NCI-H2107 (cell line): ENCODE results near the gene FALEC.
"Not testable (repeated sequence)": the region's sequence is repeated elsewhere in the genome, so short reads cannot be mapped to it uniquely, and the experiment has no call there.

Experiments used
- DNase-seq: peaks from one replicate; lab custom pipeline; 2025; lab: John Stamatoyannopoulos, UW

FALEC gene

GRCh38 chr1:150558761-150559655 is 43.5 kb downstream of the FALEC start:
- DNase-seq, result no peak

DNA sequence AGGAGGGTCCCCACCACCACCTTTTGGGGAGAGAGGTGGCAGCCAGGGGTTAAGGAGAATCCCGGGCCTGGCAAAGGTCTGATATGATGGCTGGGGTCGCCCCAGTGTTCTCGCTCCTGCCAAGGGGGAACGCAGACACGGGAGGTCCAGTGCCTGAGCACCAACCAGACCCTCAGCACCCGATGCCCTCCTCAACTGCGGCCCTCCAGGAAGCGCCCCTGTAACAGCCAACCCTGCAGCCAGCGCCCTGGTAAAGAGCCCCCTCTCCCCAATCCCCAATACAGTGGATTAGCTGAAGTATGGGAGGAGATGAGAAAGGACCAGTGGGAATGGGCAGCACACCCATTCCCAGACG is 44.1 kb downstream of the FALEC start:
- DNase-seq, result no peak

DNA sequence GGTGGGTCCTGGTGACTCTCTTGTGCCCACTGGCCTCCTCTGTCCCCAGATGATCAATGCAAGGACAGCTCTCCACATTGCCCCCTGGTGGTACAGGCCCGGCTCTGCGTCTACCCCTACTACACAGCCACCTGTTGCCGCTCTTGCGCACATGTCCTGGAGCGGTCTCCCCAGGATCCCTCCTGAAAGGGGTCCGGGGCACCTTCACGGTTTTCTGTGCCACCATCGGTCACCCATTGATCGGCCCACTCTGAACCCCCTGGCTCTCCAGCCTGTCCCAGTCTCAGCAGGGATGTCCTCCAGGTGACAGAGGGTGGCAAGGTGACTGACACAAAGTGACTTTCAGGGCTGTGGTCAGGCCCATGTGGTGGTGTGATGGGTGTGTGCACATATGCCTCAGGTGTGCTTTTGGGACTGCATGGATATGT is 44.5 kb downstream of the FALEC start:
- peak; percentile 58 for DNase-seq

- DNase-seq, result peak; percentile 76
These were observed 45.2 kb downstream of the FALEC start for GRCh38 chr1:150560576-150561253.

DNA sequence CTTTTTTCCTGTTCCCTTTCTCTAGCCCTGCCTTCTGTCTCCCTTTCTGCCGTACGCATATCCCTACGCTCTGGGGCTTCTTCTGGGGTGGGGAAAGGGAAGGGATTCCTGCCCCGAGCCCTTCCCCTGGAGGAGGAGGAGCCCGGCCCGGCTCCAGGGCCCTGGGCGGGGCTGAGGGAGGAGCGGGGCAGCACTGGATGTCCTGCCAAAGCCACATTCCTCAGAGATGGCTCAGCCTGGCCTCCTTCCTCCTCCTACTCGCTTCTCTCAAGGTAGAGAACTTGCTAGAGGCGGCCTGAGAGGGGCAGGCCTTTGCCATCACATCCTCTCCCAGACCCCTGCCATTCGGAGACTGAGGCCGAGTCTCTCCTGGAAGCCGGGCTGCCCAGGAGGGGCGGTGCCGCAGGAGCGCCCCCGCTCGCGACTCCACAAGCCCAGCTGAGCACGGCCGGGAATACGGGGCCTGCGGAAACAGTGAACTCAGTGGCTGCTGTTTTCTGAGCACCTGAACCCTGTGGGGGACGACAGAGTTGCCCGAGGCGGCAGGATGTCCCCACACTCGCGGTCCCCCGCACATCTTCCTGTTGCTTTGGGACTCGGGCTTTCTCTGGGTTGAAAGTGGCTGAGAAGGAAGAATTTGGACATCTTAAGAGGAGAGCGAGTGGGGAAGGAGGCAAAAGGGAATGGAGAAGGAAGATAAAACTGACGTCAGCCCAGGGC is 45.9 kb downstream of the FALEC start:
- DNase-seq, result peak; percentile 68

GRCh38 chr1:150561974-150562445 is 46.5 kb downstream of the FALEC start:
- DNase-seq, result peak; percentile 48

DNA sequence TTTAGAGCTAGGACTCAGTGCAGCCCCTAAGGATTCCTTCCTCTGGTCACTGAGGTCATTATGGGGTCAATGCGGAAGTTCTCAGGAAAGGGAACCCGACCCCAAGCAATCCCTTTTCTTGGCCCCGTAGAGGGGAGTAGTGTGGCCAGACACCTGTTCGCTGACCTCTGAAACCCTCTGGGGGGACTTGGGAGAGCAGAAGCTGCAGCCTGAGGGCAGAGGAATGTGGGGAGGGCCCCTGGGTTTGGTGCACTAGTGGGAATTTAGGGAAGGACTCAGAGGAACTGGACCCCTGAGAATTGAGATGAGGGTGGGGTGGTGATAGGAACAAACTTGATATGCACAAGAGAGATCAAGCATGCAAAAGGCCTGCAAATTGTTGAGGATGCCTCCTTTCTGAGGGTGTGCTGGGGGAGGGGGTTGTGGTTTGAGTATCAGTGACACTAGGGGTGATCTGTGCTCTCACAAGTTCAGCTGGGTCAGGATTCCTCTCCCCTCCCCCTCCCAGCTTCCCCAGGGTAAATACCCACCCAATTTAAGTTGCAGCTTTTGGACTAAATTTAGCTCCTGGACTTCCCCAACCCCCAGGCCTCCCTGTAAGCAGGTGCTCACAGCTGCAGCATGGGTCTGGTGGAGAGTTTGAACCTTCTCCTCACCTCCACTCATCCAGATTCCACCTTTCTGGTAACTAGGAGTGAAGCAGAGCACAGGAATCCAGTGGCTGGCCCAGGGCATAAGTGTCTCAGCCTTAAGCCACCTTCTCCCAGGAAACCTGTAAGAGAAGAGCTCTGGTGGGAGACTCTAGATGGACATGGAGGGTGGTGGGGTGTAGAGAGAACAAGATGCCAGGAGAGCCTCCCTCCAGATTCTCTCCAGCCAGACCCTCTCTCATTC is 47.1 kb downstream of the FALEC start:
- no peak for DNase-seq

GRCh38 chr1:150563340-150564038 is 47.9 kb downstream of the FALEC start:
- no peak for DNase-seq

GRCh38 chr1:150564051-150564991 is 48.8 kb downstream of the FALEC start:
- no peak for DNase-seq

DNA sequence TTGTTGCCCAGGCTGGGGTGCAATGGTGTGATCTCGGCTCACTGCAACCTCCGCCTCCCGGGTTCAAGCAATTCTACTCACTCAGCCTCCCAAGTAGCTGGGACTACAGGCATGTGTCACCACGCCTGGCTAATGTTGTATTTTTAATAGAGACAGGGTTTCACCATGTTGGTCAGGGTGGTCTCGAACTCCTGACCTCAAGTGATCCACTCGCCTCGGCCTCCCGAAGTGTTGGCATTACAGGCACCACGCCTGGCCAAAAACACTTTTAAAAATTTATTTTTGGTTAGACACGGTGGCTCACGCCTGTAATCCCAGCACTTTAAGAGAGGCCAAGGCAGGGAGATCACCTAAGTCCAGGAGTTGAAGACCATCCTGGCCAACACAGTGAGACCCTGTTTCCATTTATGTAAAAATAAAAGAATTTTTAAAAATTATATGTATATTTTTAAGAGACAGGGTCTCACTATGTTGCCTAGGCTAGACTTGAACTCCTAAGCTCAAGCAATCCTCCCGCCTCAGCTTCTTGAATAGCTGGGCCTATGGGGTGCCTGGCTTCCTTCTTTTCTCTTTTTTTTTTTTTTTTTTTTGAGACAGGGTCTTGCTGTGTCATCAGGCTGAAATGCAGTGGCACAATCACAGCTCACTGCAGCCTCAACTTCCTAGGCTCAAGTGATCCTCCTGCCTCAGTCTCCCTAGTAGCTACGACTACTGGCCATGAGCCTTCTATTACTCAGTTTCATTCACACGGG is 49.9 kb downstream of the FALEC start:
- DNase-seq, result not testable (repeated sequence)

- no peak for DNase-seq
These were observed 51.2 kb downstream of the FALEC start for GRCh38 chr1:150566589-150567340.

GRCh38 chr1:150567341-150567716 is 51.8 kb downstream of the FALEC start:
- no peak for DNase-seq

- peak; percentile 66 for DNase-seq
These were observed 52.4 kb downstream of the FALEC start for GRCh38 chr1:150567717-150568593.

GRCh38 chr1:150568594-150568966 is 53.0 kb downstream of the FALEC start:
- DNase-seq, result no peak

- DNase-seq, result no peak
These were observed 57.5 kb downstream of the FALEC start for GRCh38 chr1:150572918-150573647.

DNA sequence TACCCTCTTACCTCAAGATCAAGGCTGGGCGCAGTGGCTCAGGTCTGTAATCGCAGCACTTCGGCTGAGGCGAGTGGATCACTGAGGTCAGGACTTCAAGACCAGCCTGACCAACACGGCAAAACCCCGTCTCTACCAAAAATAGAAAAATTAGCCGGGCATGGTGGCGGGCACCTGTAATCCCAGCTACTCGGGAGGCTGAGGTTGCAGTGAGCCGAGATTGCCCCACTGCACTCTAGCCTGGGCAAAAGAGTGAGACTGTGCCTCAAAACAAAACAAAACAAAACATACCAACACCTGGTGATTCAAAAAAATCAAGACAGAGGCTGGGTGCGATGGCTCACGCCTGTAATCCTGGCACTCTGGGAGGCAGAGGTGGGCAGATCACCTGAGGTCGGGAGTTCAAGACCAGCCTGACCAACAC is 58.1 kb downstream of the FALEC start:
- DNase-seq, result not testable (repeated sequence)
